ENCODE results near the gene BPIFB3.

DNA sequence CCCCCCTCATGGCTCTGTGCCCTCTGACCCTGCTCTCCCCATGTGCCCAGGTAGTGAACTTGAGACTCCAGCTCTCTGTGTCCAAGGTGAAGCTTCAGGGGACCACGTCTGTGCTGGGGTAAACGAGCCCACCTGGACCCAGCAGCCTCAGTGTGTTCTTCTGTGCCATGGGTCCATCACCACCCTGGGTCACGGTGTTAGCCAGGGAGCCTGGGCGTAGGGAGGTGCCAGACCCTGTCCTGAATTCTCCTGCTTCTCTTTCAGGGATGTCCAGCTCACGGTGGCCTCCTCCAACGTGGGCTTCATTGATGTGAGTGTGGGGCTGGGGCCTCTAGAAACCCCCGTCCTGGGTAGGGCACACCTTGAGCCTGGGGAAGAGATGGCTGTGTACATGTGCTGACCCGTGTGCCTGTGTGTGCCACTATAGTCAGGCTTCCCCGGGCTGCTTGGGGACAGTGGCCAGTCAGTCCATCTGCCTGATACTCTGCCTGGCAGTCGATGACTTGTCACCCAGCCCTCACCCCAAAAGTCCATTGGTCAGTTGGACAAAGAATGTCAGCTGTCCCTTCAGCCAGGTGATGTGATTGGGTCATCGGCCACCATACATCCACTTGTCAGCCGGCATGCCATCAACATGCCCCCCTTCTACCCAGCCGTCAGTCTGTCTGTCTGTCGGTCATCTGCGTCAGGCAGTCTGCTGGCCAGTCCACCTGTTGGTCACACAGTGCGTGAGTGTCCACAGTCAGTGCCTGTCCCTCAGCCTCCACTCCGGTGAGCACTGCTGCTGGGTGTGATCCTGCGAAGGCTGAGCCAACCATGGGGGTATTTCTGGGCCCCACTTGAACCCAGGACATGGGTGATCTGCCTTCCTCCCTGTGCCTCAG, 33.2 kb upstream of the BPIFB3 start:
- TF ChIP-seq, protein P1, sequence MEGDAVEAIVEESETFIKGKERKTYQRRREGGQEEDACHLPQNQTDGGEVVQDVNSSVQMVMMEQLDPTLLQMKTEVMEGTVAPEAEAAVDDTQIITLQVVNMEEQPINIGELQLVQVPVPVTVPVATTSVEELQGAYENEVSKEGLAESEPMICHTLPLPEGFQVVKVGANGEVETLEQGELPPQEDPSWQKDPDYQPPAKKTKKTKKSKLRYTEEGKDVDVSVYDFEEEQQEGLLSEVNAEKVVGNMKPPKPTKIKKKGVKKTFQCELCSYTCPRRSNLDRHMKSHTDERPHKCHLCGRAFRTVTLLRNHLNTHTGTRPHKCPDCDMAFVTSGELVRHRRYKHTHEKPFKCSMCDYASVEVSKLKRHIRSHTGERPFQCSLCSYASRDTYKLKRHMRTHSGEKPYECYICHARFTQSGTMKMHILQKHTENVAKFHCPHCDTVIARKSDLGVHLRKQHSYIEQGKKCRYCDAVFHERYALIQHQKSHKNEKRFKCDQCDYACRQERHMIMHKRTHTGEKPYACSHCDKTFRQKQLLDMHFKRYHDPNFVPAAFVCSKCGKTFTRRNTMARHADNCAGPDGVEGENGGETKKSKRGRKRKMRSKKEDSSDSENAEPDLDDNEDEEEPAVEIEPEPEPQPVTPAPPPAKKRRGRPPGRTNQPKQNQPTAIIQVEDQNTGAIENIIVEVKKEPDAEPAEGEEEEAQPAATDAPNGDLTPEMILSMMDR (optimal IDR thresholded peaks at IDR 0.05 in 1 of 3, IDR thresholded peaks at IDR 0.05 in 1 of 3, conservative IDR thresholded peaks at IDR 0.05 in 1 of 3; ENCODE audit: extremely low read depth in 1 of 3, insufficient read depth in 2 of 3, low read length in 3 of 3), result no peak
- TF ChIP-seq EZH2 (IDR thresholded peaks at IDR 0.05; ENCODE audit: low read length), result no peak
